ENCODE measurements around the gene MRPL55. TPM values are rescaled to one million over a fixed set of nuclear protein-coding genes. Genes with fewer than 3 reads are reported as not detected.
A peak's percentile ranks its signal among the peaks of the same experiment; 100 is the strongest.

The MRPL55 gene
- total RNA-seq, 1 experiment from 2014 or later: 57.1 TPM

GRCh38 chr1:228101994-228102790 is 6.9 kb downstream of the MRPL55 start (continued):
- no peak for TF ChIP-seq SP1 (IDR thresholded peaks at IDR 0.05; ENCODE audit: low read depth)

GRCh38 chr1:228101614-228101993 is 7.5 kb downstream of the MRPL55 start:
- ATAC-seq (peak; percentile 4; the same call in 1 of the 2 replicates), DNase-seq (ENCODE audit: low read depth, low spot score) (no peak)
- Histone ChIP-seq H3K4me2 (ENCODE audit: low read length) (peak overlapping the region; percentile 94), H3K4me1 (ENCODE audit: control insufficient read depth in 1 of 2, insufficient read depth in 2 of 2, low read length in 2 of 2) (peaks cover 2 to 21% of the 10 kb centered on the region in 2 experiments; a peak in 3 of 4 replicates), H3K9me3 (ENCODE audit: control insufficient read depth in 1 of 2, insufficient read depth in 1 of 2, low read depth in 1 of 2, low read length in 2 of 2) (no peaks in the 10 kb centered on the region), H3K36me3 (ENCODE audit: control insufficient read depth in 1 of 2, insufficient read depth in 2 of 2, low read length in 2 of 2) (peaks cover 15 to 33% of the 10 kb centered on the region in 2 experiments; a peak in 3 of 4 replicates), H2AFZ (ENCODE audit: low read depth, low read length, poor library complexity, severe bottlenecking) (no peak overlapping the region), H3K27me3 (ENCODE audit: insufficient read depth, low read length) (no peaks in the 10 kb centered on the region), H3K9me2 (ENCODE audit: insufficient read depth) (no peaks in the 10 kb centered on the region), H3K9ac (ENCODE audit: low read length) (peak overlapping the region; percentile 91), H3K27ac (ENCODE audit: low read depth, low read length) (peak overlapping the region; percentile 85; the same call in 1 of the 2 replicates), H3K4me3 (replicated peaks in 1 of 2; ENCODE audit: low read depth in 1 of 2, low read length in 2 of 2) (peak overlapping the region; percentile 82 to 91), H3K79me2 (ENCODE audit: insufficient read depth, low read length) (peaks cover 56% of the 10 kb centered on the region), H4K20me1 (ENCODE audit: insufficient read depth) (no peaks in the 10 kb centered on the region)
- ChIA-PET POLR2A (interaction anchor here (0.7 kb wide), 1 partner anchor 19 kb away, joined by 3 read pairs; the partner anchor contains the start of gene ARF1), RAD21 (ENCODE audit: low non-redundant PET in 1 of 2, low total read pairs in 2 of 2, uncharacterized antibody in 2 of 2, unreplicated experiment in 2 of 2) (interaction anchor here in 1 of 2 experiments (0.9 kb wide), 1 partner anchor 102 kb away, joined by 3 read pairs; no protein-coding TSS in a partner anchor), CTCF (interaction anchor here (1.0 kb wide), 1 partner anchor 19 kb away, joined by 4 read pairs; the partner anchor contains the start of gene ARF1)
- TF ChIP-seq POLR2A (IDR thresholded peaks at IDR 0.05; ENCODE audit: borderline replicate concordance, extremely low read depth, insufficient read depth, insufficient read length): no peak
- TF ChIP-seq SIN3A (IDR thresholded peaks at IDR 0.05; ENCODE audit: low read depth): no peak
- TF ChIP-seq RAD21 (IDR thresholded peaks at IDR 0.05; ENCODE audit: low read depth): no peak
- TF ChIP-seq CEBPB (IDR thresholded peaks at IDR 0.05; ENCODE audit: low read depth): no peak
- no peak for TF ChIP-seq JUND (IDR thresholded peaks at IDR 0.05)
- no peak for TF ChIP-seq ELF1 (IDR thresholded peaks at IDR 0.05; ENCODE audit: borderline replicate concordance, low read depth)
- TF ChIP-seq EZH2 (IDR thresholded peaks at IDR 0.05): no peak
- TF ChIP-seq ZBTB33 (IDR thresholded peaks at IDR 0.05; ENCODE audit: extremely low read depth, insufficient replicate concordance, low read length): no peak
- no peak for TF ChIP-seq YY1 (IDR thresholded peaks at IDR 0.05; ENCODE audit: extremely low read depth, insufficient replicate concordance, low read depth, low read length)
- TF ChIP-seq REST (IDR thresholded peaks at IDR 0.05; ENCODE audit: low read depth): no peak
- intact Hi-C loops (cut with micrococcal nuclease): no loop called here
- BruUV-seq (replicated peaks): no TSS peak

Data from HCT116 (cell line).